HepG2 (cell line): ENCODE data around the gene MAP2K5. TPM values are rescaled to one million over a fixed set of nuclear protein-coding genes. Genes with fewer than 3 reads are reported as not detected.

Source experiments
- GABPA ChIP-seq, 2 experiments: IDR thresholded peaks; 2 replicates each; pipeline ENCODE4 v1.6.1; 2011 to 2016; ENCODE audit warnings: low read depth in 2 of 2, low read length in 1 of 2, missing biosample characterization in 1 of 2, missing genetic modification characterization in 1 of 2
- KDM5A ChIP-seq: fragments of 200-600 bp; sonication (generic); IDR thresholded peaks from 2 replicates; pipeline ENCODE4 v1.7.0; 2018; ENCODE audit warnings: antibody characterized with exemption, mild to moderate bottlenecking, low read length, borderline replicate concordance
- PHB2 ChIP-seq: fragments of 450-650 bp; IDR thresholded peaks from 2 replicates; pipeline ENCODE4 v1.6.1; 2018; ENCODE audit not compliant: partially characterized antibody
- PRMT3 ChIP-seq: sonication (generic); formaldehyde crosslinking; IDR thresholded peaks from 2 replicates; pipeline ENCODE4 v1.8.1; 2022; ENCODE audit warnings: low read depth, mild to moderate bottlenecking, moderate library complexity, missing genetic modification reagents, borderline replicate concordance
- SP4 ChIP-seq: sonication (generic); formaldehyde crosslinking; IDR thresholded peaks from 2 replicates; pipeline ENCODE4 v1.8.1; 2023; ENCODE audit warnings: mild to moderate bottlenecking, missing genetic modification reagents
- TOPORS ChIP-seq: sonication (generic); formaldehyde crosslinking; IDR thresholded peaks from 2 replicates; pipeline ENCODE4 v1.8.0; 2023; ENCODE audit warnings: mild to moderate bottlenecking, missing genetic modification reagents
- ZBTB8A ChIP-seq: sonication (generic); formaldehyde crosslinking; IDR thresholded peaks from 2 replicates; pipeline ENCODE4 v1.4.0; 2020; ENCODE audit warnings: mild to moderate bottlenecking, low read depth, missing genetic modification reagents, borderline replicate concordance
- ZC3H4 ChIP-seq: sonication (generic); formaldehyde crosslinking; IDR thresholded peaks from 2 replicates; pipeline ENCODE4 v1.4.0; 2020; ENCODE audit warnings: missing genetic modification reagents, borderline replicate concordance
- ZFP82 ChIP-seq: sonication (generic); formaldehyde crosslinking; IDR thresholded peaks from 2 replicates; pipeline ENCODE4 v1.5.1; 2020; ENCODE audit warnings: mild to moderate bottlenecking, missing genetic modification reagents, borderline replicate concordance
- ZNF224 ChIP-seq: sonication (generic); formaldehyde crosslinking; IDR thresholded peaks from 2 replicates; pipeline ENCODE4 v1.5.0; 2020; ENCODE audit warnings: mild to moderate bottlenecking, missing genetic modification reagents
- ZNF335 ChIP-seq: sonication (generic); formaldehyde crosslinking; IDR thresholded peaks from 2 replicates; pipeline ENCODE4 v1.4.0; 2020; ENCODE audit warnings: missing genetic modification reagents
- ZNF33B ChIP-seq: sonication (generic); formaldehyde crosslinking; IDR thresholded peaks from 2 replicates; pipeline ENCODE4 v1.5.1; 2020; ENCODE audit warnings: mild to moderate bottlenecking, missing genetic modification reagents
- ZNF350 ChIP-seq: sonication (generic); formaldehyde crosslinking; IDR thresholded peaks from 2 replicates; pipeline ENCODE4 v1.4.0; 2020; ENCODE audit warnings: mild to moderate bottlenecking, low read depth, missing genetic modification reagents, borderline replicate concordance
- ZNF451 ChIP-seq: sonication (generic); formaldehyde crosslinking; IDR thresholded peaks from 2 replicates; pipeline ENCODE4 v1.5.0; 2020; ENCODE audit warnings: mild to moderate bottlenecking, missing genetic modification reagents
- ZNF878 ChIP-seq: sonication (generic); formaldehyde crosslinking; IDR thresholded peaks from 2 replicates; pipeline ENCODE4 v1.8.1; 2023; ENCODE audit warnings: mild to moderate bottlenecking, missing genetic modification reagents, moderate library complexity
- polyA plus RNA-seq, 8 experiments: library from polyadenylated mRNA; depleted of rRNA in 3 of 8; stranded (reverse) in 7 of 8; unstranded in 1 of 8; fragments of >200 nt; fragmentation: Illumina TruSeq in 4 of 8; extraction: Trizol in 4 of 8; gene quantifications; 2 replicates each; pipeline versions ENCODE4 v1.2.1 to v1.2.3, GENCODE V29; 2011 to 2016; ENCODE audit warnings: low read depth in 4 of 8, missing spikeins in 1 of 8, mixed read lengths in 1 of 8; ENCODE audit not compliant: insufficient read depth in 1 of 8
- total RNA-seq, 5 experiments: library from RNA; depleted of rRNA; stranded (reverse); fragments of >200 nt; fragmentation: Illumina TruSeq; extraction: Trizol; gene quantifications; 2 replicates each; pipeline ENCODE4 v1.2.3, GENCODE V29; 2016; ENCODE audit warnings: low read depth in 1 of 5
- TF ChIP-seq, protein P1 (sequence below): IDR thresholded peaks from 2 replicates; pipeline ENCODE4 v1.6.1; 2016; ENCODE audit warnings: missing compliant biosample characterization, missing genetic modification reagents, borderline replicate concordance
- TF ChIP-seq, protein P2 (sequence below): sonication (generic); formaldehyde crosslinking; IDR thresholded peaks from 2 replicates; pipeline ENCODE4 v1.5.1; 2020; ENCODE audit warnings: mild to moderate bottlenecking, missing genetic modification reagents
- TF ChIP-seq, protein P3 (sequence below): sonication (generic); formaldehyde crosslinking; IDR thresholded peaks from 2 replicates; pipeline ENCODE4 v1.5.1; 2020; ENCODE audit warnings: missing genetic modification reagents, mild to moderate bottlenecking, borderline replicate concordance
- TF ChIP-seq, protein P4 (sequence below), 2 experiments: sonication (generic) in 1 of 2; formaldehyde crosslinking in 1 of 2; IDR thresholded peaks; 2 replicates each; pipeline versions ENCODE4 v1.4.0 to v1.6.1; 2018 to 2020; ENCODE audit warnings: missing genetic modification reagents in 2 of 2, borderline replicate concordance in 1 of 2, low read depth in 1 of 2, mild to moderate bottlenecking in 1 of 2, missing biosample characterization in 1 of 2

The MAP2K5 gene
- total and polyA plus RNA-seq, 2 of the 13 experiments (the other 11 are each of a cell fraction or from before 2014, with no cell fraction given) = 4.0 to 4.3 TPM

DNA sequence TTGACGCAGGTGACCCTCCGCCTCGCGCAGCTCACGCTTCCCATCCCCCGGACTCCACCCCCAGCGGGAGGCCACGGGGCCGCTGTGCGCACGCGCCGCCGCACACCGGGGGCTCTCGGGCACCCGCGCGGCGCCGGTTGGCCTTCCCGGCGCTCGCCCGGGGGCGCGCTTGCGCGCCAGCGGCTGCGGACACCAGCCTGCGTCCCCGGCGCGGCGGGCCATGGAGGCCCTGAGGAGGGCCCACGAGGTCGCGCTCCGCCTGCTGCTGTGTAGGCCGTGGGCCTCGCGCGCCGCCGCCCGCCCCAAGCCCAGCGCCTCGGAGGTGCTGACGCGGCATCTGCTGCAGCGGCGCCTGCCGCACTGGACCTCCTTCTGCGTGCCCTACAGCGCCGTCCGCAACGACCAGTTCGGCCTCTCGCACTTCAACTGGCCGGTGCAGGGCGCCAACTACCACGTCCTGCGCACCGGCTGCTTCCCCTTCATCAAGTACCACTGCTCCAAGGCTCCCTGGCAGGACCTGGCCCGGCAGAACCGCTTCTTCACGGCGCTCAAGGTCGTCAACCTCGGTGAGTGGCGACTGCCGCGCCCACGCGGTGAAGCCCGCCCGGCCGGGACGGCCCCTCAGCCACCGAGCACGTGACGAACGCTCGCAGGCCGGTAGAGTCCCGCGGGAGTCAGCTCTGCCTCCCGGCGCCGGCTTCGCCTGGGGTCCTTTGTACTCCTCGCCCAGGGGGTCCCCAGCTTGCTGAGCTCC, 21.3 kb upstream of the MAP2K5 start, which contains the start of gene C15orf61 (continued):
- TF ChIP-seq, protein P1, sequence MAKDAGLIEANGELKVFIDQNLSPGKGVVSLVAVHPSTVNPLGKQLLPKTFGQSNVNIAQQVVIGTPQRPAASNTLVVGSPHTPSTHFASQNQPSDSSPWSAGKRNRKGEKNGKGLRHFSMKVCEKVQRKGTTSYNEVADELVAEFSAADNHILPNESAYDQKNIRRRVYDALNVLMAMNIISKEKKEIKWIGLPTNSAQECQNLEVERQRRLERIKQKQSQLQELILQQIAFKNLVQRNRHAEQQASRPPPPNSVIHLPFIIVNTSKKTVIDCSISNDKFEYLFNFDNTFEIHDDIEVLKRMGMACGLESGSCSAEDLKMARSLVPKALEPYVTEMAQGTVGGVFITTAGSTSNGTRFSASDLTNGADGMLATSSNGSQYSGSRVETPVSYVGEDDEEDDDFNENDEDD (CRISPR knock-in tag) = peak; percentile 82
- TF ChIP-seq, protein P2, sequence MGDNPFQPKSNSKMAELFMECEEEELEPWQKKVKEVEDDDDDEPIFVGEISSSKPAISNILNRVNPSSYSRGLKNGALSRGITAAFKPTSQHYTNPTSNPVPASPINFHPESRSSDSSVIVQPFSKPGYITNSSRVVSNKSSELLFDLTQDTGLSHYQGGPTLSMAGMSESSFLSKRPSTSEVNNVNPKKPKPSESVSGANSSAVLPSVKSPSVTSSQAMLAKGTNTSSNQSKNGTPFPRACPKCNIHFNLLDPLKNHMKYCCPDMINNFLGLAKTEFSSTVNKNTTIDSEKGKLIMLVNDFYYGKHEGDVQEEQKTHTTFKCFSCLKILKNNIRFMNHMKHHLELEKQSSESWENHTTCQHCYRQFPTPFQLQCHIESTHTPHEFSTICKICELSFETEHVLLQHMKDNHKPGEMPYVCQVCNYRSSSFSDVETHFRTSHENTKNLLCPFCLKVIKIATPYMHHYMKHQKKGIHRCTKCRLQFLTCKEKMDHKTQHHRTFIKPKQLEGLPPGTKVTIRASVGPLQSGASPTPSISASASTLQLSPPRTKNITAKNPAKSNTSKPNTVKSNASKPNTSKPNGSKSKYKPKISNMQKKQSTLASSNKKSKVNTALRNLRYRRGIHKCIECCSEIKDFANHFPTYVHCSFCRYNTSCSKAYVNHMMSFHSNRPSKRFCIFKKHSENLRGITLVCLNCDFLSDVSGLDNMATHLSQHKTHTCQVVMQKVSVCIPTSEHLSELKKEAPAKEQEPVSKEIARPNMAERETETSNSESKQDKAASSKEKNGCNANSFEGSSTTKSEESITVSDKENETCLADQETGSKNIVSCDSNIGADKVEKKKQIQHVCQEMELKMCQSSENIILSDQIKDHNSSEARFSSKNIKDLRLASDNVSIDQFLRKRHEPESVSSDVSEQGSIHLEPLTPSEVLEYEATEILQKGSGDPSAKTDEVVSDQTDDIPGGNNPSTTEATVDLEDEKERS (CRISPR knock-in tag) = peak; percentile 87; the same call in 1 of the 2 replicates
- TF ChIP-seq, protein P3, sequence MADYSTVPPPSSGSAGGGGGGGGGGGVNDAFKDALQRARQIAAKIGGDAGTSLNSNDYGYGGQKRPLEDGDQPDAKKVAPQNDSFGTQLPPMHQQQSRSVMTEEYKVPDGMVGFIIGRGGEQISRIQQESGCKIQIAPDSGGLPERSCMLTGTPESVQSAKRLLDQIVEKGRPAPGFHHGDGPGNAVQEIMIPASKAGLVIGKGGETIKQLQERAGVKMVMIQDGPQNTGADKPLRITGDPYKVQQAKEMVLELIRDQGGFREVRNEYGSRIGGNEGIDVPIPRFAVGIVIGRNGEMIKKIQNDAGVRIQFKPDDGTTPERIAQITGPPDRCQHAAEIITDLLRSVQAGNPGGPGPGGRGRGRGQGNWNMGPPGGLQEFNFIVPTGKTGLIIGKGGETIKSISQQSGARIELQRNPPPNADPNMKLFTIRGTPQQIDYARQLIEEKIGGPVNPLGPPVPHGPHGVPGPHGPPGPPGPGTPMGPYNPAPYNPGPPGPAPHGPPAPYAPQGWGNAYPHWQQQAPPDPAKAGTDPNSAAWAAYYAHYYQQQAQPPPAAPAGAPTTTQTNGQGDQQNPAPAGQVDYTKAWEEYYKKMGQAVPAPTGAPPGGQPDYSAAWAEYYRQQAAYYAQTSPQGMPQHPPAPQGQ (CRISPR knock-in tag) = no peak
- TF ChIP-seq PHB2 (no peak), KDM5A (no peak), ZNF878 (CRISPR knock-in tag) (peak; percentile 79), SP4 (CRISPR knock-in tag) (peak; percentile 79), ZNF350 (CRISPR knock-in tag) (peak; percentile 89), ZFP82 (peak; percentile 56; the same call in 1 of the 2 replicates), ZNF33B (peak; percentile 94), ZNF224 (CRISPR knock-in tag) (0 out of 2 replicates have a peak, but pooled peaks have one; percentile 44), PRMT3 (CRISPR knock-in tag) (0 out of 2 replicates have a peak, but pooled peaks have one; percentile 45), TOPORS (CRISPR knock-in tag) (peak; percentile 89), ZNF335 (CRISPR knock-in tag) (peak; percentile 64; the same call in 1 of the 2 replicates), ZBTB8A (CRISPR knock-in tag) (peak; percentile 93), ZC3H4 (CRISPR knock-in tag) (no peak), GABPA (IDR thresholded peaks at IDR 0.05; ENCODE audit: low read depth, low read length) (no peak), GABPA (CRISPR knock-in tag; IDR thresholded peaks at IDR 0.05; ENCODE audit: low read depth) (no peak), ZNF451 (peak; percentile 61)
- TF ChIP-seq, protein P4, sequence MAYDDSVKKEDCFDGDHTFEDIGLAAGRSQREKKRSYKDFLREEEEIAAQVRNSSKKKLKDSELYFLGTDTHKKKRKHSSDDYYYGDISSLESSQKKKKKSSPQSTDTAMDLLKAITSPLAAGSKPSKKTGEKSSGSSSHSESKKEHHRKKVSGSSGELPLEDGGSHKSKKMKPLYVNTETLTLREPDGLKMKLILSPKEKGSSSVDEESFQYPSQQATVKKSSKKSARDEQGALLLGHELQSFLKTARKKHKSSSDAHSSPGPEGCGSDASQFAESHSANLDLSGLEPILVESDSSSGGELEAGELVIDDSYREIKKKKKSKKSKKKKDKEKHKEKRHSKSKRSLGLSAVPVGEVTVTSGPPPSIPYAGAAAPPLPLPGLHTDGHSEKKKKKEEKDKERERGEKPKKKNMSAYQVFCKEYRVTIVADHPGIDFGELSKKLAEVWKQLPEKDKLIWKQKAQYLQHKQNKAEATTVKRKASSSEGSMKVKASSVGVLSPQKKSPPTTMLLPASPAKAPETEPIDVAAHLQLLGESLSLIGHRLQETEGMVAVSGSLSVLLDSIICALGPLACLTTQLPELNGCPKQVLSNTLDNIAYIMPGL (CRISPR knock-in tag; IDR thresholded peaks at IDR 0.05; ENCODE audit: borderline replicate concordance in 1 of 2, low read depth in 1 of 2) = peak; percentile 88 to 94
